ENCODE measurements around the gene TUBA3E.
"Not testable (repeated sequence)": the region's sequence is repeated elsewhere in the genome, so short reads cannot be mapped to it uniquely, and the experiment has no call there.

The TUBA3E gene

DNA sequence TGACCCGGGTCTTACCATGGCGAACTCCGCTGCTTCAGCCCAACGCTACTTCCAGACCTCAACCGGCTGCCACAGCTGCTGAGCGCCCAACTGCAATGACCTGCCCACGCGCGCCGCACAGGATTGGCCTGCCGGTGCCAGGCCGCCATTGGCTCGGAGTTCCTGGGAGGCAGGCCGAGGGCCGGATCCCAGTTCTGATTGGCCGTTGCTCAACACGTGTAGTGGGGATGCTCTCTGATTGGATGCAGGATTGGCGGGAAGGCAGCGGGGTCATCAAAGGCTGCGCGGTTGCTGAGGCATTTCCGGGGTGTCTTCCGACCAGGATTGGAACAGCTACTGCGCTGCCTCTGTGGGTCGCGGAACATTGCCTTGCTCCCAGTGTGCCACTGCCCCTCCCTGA, at the start of gene TUBA3E:
Gene TUBA3E, minus strand, starts transcription at position 97 of the 400 bp plus-strand sequence. Its CDS starts 79 bp downstream, at position 18.
- DNase-seq: no peak

DNA sequence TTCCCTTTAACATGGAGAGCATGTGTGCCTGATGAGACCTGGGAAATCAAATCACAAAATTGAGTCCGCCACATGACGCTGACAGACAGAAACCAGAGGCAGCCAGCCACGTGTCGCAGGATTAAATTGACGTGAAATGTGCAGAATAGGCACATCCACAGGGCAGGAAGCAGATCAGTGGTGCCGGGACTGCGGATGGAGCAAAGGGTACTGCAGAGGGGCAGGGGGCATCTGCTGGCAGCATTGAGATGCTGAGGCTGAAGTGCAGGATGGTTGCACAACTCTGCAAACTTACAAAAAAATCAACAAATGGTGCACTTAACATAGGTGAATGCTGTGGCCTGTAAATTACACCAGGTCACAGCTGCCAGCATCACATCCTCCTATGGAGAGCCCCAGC, 48.2 kb upstream of the TUBA3E start:
- no peak for DNase-seq

DNA sequence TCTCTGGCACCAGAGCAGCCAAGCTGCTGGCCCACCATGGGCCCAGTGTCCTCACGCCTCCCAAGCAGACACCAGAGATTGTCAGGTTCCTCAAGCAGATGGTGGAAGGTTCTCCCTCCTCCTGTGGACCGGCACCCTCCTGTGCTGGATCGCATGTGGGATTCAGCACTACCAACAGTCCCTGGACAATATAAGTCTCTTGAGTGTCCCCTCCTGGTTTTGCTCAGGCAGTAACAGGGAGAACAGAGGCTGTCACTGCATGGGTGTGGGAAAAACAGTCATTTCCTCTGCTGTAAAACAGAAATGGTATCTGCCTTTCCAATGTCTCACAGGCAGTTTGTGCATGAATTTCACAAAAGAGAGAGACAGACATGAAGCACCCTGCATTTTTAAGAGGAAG, 47.7 kb upstream of the TUBA3E start:
- DNase-seq: no peak

DNA sequence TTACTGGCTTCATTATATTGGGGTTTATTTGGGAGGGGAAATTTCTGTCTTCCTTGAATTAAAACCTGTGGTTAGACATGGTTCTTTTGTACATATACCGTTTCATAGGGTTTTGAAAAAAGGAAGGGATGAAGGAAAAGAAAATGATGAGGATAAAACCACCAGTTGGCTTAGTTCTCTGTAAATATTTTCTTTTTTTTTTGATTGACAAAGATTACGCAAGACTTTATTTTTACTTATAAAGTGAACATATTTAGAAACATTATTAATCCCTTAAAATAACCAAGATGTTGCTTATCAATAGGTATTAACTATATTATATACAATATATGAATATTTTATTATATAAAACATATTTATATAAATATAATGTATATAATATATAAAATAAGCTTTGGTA, 45.1 kb upstream of the TUBA3E start:
- DNase-seq: no peak

DNA sequence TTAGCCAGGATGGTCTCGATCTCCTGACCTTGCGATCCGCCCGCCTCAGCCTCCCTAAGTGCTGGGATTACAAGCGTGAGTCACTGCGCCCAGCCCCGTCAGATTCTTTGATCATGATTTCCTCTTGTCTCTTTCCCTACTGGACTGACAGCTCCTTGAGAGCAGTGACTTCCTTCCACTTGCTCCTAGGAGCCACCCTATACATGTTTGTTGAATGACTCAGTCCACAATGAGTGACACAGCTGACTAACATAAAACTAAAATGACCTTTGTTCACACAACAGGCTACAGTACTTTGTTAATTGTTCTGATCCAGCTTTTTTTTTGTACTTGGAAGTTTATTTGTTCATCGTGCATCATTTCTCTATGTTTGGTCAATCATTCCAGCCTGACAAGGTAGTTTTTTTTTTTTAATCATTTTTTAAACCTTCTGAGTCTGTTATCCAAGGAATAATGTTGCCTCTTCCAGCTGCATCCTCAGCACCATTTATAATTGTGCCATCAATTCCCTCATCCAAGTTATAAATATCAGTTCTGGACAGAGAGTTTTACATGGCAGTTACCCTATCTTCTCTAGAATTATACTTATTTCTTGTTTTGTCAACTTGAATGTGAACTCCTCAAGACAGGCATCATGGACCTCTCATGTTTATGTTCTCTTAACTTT, 42.9 kb upstream of the TUBA3E start:
- no peak for DNase-seq

DNA sequence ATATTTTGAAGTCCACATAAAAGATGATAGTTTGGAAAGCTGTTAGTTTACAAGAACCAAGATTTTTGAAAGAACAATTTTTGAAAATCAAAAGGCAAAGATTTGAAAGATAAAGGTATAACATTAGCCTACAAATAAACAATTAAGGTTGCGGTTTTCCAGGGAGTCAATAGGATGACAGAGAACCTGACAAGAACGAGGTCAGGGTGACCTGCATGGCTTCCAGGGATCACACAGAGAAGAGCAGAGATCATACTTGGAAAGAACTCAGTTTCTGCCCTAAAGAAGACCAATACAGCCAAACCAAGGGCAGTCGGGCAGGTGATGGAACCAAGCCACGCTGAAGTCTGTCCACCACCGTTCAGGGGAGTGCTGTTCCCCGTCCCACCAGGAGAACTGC, 41.3 kb upstream of the TUBA3E start:
- not testable (repeated sequence) for DNase-seq

DNA sequence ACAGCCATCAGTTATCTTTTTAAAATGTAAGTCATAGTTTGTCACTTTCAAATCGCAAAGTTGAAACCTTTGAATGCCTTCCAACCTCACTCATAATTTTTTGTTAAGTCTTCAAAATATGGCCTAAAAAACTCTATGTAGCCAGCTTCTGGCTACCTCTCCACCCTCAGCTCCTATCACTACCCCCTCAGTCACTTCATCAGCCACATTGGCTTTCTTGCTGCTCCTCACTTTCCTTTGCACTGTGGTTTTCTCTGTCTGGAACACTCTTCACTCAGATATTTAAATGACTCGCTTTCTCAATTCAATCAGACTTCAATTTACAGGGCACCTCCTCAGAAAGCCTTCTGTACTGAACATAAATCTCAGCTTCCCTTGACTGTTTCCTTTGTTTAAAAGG, 34.8 kb upstream of the TUBA3E start:
- not testable (repeated sequence) for DNase-seq

DNA sequence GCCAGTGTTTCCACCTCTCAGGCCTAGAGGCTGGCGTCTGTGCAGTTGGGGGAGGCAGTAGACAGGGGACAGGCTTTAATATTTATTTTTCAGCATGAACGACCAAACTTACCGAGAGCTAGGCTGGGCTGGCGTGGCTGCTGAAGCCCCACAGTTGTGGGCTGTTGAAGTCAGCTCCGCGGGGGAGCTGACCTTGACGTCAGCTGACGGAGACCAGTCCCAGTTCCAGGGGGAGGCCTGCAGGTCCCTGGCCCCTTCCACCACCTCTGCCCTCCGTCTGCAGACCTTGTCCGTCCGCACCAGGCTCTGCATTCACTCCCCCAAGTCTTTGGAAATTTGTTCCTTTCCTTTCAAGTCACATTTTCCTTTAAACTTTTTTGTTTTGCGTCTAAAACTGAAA, 33.4 kb upstream of the TUBA3E start:
- DNase-seq: no peak

DNA sequence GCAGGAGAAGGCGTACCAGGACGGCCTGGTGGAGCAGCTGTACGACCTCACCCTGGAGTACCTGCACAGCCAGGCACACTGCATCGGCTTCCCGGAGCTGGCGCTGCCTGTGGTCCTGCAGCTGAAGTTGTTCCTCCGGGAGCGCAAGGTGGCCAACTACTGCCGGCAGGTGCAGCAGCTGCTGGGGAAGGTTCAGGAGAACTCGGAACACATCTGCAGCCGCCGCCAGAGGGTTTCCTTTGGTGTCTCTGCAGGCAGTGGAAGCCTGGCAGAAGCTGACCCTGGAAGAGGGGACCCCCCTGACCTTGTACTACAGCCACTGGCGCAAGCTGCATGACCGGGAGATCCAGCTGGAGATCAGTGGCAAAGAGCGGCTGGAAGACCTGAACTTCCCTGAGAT, 32.7 kb upstream of the TUBA3E start:
- not testable (repeated sequence) for DNase-seq

DNA sequence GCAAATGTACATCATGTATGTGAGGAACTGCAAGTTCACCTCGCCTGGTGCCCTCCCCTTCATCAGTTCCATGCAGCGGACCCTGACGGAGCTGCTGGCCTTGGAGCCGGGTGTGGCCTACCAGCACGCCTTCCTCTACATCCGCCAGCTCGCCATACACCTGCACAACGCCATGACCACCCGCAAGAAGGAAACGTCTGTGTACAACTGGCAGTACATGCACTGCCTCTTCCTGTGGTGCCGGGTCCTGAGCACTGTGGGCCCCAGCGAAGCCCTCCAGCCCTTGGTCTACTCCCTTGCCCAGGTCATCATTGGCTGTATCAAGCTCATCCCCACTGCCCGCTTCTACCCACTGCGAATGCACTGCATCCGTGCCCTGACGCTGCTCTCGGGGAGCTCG, 32.1 kb upstream of the TUBA3E start:
- DNase-seq: not testable (repeated sequence)

DNA sequence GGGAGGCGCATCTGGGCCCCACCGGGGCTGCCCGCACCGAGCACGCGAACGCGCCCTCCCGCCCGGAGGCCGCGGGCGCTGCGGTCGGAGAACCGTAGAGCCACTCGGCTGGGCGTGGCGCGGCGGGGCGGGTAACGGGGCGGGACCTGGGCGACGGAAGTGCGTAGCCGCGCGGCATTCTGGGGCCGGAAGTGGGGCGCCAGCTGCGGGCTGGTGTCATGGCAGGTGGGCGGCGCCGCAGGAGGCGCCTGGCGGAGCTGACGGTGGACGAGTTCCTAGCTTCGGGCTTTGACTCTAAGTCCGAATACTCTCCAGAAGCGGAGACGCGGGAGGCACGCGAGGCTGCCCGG, 30.9 kb upstream of the TUBA3E start:
- not testable (repeated sequence) for DNase-seq

DNA sequence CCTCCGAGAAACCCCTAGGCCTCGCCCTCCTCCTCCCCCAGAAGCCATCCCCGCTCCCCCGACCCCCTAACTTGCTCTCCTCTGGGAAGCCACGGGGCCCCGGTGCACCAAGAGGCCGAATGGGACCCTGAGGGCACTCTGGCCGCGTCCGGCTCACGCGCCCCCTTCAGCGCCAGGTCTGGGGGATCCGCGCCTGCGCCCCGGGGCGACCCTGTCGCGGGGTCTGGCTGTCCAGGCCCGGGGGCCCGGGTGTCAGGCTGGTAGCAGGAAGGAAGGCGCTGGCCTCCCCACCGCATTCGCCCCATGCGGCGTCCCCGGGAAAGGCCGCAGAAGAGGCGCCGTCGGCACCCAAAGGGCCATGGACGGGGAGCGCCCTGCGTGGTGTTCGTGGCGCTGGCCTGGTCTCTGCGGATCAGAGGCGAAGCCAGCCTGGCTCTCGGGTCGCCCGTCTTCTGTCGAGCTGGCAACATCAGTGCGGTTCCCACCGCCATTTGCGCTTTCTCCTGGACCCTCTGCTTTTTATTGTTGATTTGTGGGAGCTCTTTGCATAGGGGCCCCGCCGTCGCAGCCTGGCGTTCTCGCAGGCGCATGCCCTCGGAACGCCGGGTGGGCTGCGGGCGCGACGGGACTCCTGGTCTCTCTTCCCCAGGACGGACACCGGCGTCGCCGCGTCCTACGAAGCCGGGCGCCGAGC, 30.4 kb upstream of the TUBA3E start:
- not testable (repeated sequence) for DNase-seq

DNA sequence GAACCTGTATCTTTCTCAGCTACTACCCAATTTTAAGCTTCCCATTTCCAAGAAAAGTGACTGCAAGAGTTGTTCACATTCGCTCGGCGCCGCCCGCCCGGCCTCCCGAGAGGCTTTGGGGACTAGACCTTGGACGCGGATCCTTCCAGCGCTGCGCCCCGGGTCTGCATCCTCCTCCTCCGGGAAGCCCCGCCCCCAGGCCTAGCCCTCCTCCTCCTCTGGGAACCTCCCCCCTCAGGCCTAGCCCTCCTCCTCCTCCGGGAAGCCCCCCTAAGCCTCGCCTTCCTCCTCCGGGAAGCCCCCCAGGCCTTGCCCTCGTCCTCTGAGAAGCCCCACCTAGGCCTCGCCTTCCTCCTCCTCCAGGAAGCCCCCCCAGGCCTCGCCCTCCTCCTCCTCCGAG, 29.8 kb upstream of the TUBA3E start:
- not testable (repeated sequence) for DNase-seq

DNA sequence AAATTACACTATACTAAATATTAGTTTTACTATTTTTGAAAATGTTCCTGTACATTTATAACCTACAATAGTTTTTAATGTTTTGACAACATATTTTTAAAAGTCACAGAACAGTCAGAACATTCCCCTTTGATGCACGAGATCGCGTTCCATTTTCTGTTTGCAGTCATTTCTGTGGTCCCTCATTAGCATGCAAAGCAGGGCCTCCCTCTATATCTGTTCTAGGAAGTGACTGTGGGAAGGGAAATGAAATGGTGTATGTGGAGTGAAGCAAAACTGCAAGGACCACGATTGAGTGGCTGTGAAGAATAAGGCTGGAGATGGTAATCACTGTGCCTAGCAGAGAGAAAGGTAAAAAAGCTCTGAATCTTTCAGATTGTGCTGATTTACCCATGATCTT, 24.3 kb upstream of the TUBA3E start:
- DNase-seq: not testable (repeated sequence)

DNA sequence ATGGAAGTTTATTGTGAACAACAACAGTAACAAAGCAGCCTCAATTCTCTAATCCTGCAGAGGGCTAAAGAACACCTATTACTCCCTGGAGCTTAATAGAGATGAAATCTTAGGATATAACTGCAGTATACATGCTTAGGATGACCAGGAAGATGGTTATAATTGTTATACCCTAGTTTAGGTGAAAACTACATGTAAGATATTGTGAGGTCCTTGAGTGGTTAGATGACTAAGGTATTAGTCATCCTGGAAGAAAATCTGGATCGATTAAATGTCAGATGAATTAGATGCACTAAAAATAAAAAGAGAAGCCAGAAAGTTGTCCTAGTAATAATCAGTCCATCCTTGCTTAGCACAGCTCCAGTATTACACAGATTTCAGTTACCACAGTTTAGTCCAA, 22.3 kb upstream of the TUBA3E start:
- DNase-seq: not testable (repeated sequence)

DNA sequence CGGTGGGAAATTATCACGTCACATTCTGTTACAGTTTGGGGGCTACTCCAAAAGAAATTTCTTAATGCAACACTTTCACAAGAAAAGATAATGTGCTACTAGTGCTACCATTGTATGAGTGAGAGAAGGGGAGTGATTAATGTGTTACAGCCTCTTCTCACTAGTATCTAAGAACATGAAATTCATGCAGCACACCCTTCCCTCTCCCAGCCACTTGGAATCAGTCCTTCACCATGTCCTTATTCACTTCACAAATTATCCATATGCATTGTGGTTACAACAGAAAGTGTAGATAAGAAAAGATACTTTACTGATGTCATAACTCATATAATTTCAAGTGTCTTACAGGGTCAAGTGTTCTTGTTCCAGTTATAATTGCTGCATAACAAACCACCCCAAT, 20.9 kb upstream of the TUBA3E start:
- not testable (repeated sequence) for DNase-seq

DNA sequence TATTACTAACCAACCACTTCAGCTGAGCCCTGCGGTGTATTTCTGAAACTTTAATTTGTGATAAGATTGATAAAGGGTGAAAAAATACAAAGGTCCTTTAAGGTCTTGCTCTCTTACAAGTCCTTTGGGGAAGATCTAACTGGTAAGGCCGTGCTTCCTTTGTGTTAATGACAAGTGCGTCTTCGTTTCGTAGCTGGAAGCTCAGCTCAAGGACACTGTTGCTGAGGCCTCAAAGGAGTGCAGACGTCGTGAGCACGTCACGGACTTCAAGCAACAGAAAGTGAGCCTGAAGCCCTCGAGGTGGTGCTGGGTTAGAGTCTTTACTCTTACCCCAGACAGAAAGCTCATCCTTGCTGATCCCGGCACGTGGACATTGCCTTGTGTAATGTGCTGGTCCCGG, 8.8 kb upstream of the TUBA3E start:
- not testable (repeated sequence) for DNase-seq

DNA sequence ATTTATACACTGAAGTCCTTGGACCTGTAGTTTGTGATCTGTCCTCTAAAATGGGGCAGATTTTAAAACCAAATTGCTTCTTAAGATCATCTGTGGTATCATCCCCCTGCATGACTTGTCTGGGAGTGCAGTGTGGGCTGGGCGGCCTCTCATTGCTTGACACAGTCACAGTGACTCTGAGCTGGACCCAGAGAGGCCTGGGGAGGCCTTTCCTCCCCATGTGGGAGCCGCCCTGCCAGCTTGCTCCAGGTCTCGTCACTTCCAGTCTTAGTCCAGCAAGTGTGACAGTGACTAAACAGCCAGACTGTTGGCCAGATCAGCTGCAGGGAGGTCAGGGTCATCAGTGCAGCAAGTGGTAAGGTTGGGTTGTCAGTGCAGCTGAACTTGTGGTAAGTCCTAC, 4.9 kb upstream of the TUBA3E start:
- DNase-seq: not testable (repeated sequence)

DNA sequence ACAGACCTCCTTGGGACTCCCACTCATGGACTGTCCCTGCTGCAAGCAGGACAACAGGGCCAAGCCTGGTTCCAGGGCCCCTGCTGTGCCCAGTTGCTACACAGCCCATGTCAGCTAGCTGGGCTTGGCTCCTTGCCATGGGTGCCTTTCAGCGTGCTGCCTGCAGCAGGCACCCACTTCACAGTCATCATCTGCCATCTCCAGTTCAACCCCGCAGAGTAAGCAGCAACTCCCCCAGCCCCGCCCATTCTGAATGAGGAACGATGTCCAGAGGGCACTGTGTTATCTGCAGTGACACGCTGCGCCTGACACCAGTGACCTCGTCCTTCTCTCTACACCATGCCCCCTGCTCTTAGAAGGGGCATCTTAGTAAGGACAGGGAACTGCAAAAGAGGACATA, 4.3 kb upstream of the TUBA3E start:
- DNase-seq: not testable (repeated sequence)

DNA sequence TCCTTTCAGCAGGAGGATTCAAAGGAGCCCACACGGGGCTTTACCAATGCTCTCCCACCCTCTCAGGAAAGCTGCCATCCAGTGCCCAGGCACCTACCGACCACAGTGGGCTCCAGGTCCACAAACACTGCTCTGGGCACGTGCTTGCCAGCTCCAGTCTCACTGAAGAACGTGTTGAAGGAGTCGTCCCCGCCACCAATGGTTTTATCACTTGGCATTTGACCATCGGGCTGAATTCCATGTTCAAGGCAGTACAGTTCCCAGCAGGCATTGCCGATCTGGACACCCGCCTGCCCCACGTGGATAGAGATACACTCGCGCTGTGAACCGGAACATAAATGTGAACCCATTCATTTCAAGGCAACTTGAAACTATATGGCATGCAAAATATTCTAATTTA, 2.2 kb downstream of the TUBA3E start:
- not testable (repeated sequence) for DNase-seq

DNA sequence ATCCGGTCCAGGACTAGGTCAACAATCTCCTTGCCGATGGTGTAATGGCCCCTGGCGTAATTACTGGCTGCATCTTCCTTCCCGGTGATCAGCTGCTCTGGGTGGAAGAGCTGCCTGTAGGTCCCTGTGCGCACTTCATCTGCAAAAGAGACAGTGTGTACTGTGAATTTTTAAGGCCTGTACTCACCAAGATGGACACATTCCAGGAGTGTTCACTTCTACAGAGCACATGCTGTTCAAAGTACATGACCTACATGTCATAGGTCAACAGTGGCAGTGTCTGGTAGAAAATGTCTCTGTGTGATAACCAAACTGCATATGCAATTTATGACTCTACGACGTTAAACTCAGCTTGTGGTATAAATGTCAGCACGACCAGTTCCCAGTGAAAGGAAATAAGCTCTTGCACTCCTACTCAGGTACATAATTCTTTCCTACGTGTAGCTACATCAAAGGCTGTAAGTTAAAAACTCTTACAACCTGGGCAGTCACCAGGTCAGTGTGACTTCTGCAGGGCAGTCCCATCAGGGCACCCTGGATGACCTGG, 3.1 kb downstream of the TUBA3E start:
- DNase-seq: not testable (repeated sequence)

DNA sequence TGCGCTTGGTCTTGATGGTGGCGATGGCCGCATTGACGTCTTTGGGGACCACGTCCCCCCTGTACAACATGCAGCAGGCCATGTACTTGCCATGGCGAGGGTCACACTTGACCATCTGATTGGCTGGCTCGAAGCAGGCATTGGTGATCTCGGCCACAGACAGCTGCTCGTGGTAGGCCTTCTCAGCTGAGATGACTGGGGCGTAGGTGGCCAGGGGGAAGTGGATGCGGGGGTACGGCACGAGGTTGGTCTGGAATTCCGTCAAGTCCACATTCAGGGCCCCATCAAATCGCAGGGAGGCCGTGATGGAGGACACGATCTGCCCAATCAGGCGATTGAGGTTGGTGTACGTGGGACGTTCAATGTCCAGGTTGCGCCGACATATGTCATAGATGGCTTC, 4.4 kb downstream of the TUBA3E start:
- DNase-seq: not testable (repeated sequence)

DNA sequence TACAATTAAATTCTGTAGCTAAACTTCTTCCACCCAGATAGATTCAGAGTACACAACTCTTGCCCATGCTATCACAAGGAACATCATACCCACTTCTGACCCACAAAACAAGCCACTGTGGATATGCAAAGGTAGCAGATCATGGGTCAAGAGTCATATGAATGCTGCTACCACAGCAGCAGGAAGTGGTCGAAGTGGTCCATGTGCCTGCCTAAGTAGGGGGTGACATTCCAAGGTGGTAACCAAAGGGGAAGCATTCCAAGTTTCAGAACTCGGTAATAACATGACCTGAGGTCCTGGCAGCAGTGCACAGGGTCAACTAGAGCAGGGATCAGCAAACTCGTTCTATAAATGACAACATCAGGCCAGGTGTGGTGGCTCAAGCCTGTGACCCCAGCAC, 5.8 kb downstream of the TUBA3E start:
- DNase-seq: not testable (repeated sequence)

DNA sequence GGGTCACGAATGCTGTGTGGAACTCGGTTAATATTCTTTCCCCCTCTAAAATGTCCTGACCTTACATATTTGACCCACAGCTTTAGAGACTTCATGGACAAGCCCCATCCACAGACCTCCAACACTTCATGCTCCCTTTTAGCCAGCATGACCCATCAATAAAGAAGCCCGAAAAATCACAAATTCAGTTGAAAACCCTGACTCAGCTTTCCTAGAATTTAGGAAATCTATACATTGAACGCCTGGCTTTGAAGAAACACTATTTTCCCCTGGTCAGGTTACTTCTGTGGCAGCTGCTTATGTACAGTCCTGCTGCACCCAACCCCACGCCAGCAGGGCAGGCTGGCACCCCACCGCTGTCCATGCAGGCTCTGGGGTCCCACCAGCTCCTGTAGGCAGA, 6.9 kb downstream of the TUBA3E start:
- not testable (repeated sequence) for DNase-seq
